ENCODE results near the gene MRAS.

The MRAS gene

GRCh38 chr3:138373087-138373735, 24.8 kb downstream of the MRAS start:
- H3K27ac ChIP-seq (ENCODE audit: low read depth, low read length), result no peak overlapping the region
- H3K9ac ChIP-seq (ENCODE audit: low read length), result no peak overlapping the region
- no peak overlapping the region for H3K4me2 ChIP-seq (ENCODE audit: low read depth, low read length, poor library complexity, severe bottlenecking)
- TF ChIP-seq EZH2phosphoT487 (conservative IDR thresholded peaks at IDR 0.05; ENCODE audit: low read length), result no peak
- TF ChIP-seq, protein P1, sequence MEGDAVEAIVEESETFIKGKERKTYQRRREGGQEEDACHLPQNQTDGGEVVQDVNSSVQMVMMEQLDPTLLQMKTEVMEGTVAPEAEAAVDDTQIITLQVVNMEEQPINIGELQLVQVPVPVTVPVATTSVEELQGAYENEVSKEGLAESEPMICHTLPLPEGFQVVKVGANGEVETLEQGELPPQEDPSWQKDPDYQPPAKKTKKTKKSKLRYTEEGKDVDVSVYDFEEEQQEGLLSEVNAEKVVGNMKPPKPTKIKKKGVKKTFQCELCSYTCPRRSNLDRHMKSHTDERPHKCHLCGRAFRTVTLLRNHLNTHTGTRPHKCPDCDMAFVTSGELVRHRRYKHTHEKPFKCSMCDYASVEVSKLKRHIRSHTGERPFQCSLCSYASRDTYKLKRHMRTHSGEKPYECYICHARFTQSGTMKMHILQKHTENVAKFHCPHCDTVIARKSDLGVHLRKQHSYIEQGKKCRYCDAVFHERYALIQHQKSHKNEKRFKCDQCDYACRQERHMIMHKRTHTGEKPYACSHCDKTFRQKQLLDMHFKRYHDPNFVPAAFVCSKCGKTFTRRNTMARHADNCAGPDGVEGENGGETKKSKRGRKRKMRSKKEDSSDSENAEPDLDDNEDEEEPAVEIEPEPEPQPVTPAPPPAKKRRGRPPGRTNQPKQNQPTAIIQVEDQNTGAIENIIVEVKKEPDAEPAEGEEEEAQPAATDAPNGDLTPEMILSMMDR (IDR thresholded peaks at IDR 0.05; ENCODE audit: insufficient read depth, low read length, poor library complexity, severe bottlenecking), result no peak
- no peaks in the 10 kb centered on the region for H3K27me3 ChIP-seq (ENCODE audit: low read length)
- H3K79me2 ChIP-seq (ENCODE audit: insufficient read depth, low read length), result no peaks in the 10 kb centered on the region
- H3K36me3 ChIP-seq (ENCODE audit: low read length), result no peaks in the 10 kb centered on the region
- no peak overlapping the region for H2AFZ ChIP-seq (ENCODE audit: low read depth, low read length, severe bottlenecking)
- no peaks in the 10 kb centered on the region for H3K9me3 ChIP-seq (ENCODE audit: insufficient read depth, low read length)
- H3F3A ChIP-seq (ENCODE audit: insufficient read depth), result no peaks in the 10 kb centered on the region
- H3K4me3 ChIP-seq (ENCODE audit: insufficient read depth, low read length, poor library complexity, severe bottlenecking), result no peak overlapping the region
- no peaks in the 10 kb centered on the region for H3K9me2 ChIP-seq (replicated peaks; ENCODE audit: insufficient read depth, low read length)
- H4K20me1 ChIP-seq (ENCODE audit: low read depth, low read length), result no peaks in the 10 kb centered on the region

DNA sequence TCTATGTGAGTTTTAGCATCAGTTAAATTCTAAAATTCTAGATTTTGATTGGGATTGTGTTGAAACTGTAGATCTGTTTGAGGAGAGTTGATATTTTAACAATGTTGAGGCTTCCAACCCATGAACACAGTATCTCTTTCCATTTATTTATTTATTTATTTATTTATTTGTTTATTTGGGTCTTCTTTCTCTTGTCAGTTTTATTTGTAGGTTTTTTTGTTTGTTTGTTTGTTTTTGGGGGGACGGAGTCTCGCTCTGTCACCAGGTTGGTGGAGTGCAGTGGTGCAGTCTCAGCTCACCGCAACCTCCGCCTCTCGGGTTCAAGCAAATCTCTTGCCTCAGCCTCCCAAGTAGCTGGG, 25.3 kb downstream of the MRAS start:
- no peak overlapping the region for H3K9ac ChIP-seq (ENCODE audit: low read length)
- H3K9me2 ChIP-seq (replicated peaks; ENCODE audit: insufficient read depth, low read length), result no peaks in the 10 kb centered on the region
- H3F3A ChIP-seq (ENCODE audit: insufficient read depth), result no peaks in the 10 kb centered on the region
- no peak overlapping the region for H3K4me2 ChIP-seq (ENCODE audit: low read depth, low read length, poor library complexity, severe bottlenecking)
- H3K27me3 ChIP-seq (ENCODE audit: low read length), result no peaks in the 10 kb centered on the region
- H3K36me3 ChIP-seq (ENCODE audit: low read length), result no peaks in the 10 kb centered on the region
- H3K4me3 ChIP-seq (ENCODE audit: insufficient read depth, low read length, poor library complexity, severe bottlenecking), result no peak overlapping the region
- no peak overlapping the region for H2AFZ ChIP-seq (ENCODE audit: low read depth, low read length, severe bottlenecking)
- TF ChIP-seq, protein P1 (IDR thresholded peaks at IDR 0.05; ENCODE audit: insufficient read depth, low read length, poor library complexity, severe bottlenecking), result no peak
- TF ChIP-seq EZH2phosphoT487 (conservative IDR thresholded peaks at IDR 0.05; ENCODE audit: low read length), result no peak
- no peak overlapping the region for H3K27ac ChIP-seq (ENCODE audit: low read depth, low read length)
- H3K79me2 ChIP-seq (ENCODE audit: insufficient read depth, low read length), result no peaks in the 10 kb centered on the region
- no peaks in the 10 kb centered on the region for H4K20me1 ChIP-seq (ENCODE audit: low read depth, low read length)
- no peaks in the 10 kb centered on the region for H3K9me3 ChIP-seq (ENCODE audit: insufficient read depth, low read length)

DNA sequence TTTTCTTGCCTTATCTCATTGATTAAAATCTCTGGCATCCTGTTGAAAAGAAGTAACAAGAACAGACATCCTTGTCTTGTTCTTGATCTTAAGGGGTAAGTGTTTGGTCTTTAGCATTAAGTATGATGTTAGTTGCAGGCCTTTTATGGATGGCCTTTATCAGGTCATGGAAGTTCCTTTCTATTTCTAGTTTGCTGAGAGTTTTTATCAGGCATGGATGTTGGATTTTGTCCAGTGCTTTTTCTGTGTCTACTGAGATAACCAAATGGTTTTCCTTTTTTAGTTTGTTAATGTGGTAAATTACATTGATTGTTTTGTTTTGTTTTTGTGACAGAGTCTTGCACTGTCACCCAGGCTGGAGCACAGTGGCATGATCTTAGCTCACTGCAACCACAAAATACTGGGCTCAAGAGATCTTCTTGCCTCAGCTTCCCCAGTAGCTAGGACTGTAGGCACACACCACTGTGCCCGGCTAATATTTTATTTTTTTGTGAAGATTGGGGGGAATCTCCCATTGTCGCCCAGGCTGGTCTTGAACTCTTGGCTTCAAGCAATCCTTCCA, 26.3 kb downstream of the MRAS start:
- no peaks in the 10 kb centered on the region for H3K27me3 ChIP-seq (ENCODE audit: low read length)
- no peaks in the 10 kb centered on the region for H4K20me1 ChIP-seq (ENCODE audit: low read depth, low read length)
- no peak overlapping the region for H3K4me2 ChIP-seq (ENCODE audit: low read depth, low read length, poor library complexity, severe bottlenecking)
- H3K4me3 ChIP-seq (ENCODE audit: insufficient read depth, low read length, poor library complexity, severe bottlenecking), result no peak overlapping the region
- TF ChIP-seq, protein P1 (IDR thresholded peaks at IDR 0.05; ENCODE audit: insufficient read depth, low read length, poor library complexity, severe bottlenecking), result no peak
- TF ChIP-seq EZH2phosphoT487 (conservative IDR thresholded peaks at IDR 0.05; ENCODE audit: low read length), result no peak
- no peaks in the 10 kb centered on the region for H3K9me2 ChIP-seq (replicated peaks; ENCODE audit: insufficient read depth, low read length)
- no peak overlapping the region for H3K9ac ChIP-seq (ENCODE audit: low read length)
- no peaks in the 10 kb centered on the region for H3K9me3 ChIP-seq (ENCODE audit: insufficient read depth, low read length)
- no peaks in the 10 kb centered on the region for H3K36me3 ChIP-seq (ENCODE audit: low read length)
- no peaks in the 10 kb centered on the region for H3K79me2 ChIP-seq (ENCODE audit: insufficient read depth, low read length)
- no peak overlapping the region for H2AFZ ChIP-seq (ENCODE audit: low read depth, low read length, severe bottlenecking)
- no peaks in the 10 kb centered on the region for H3F3A ChIP-seq (ENCODE audit: insufficient read depth)
- H3K27ac ChIP-seq (ENCODE audit: low read depth, low read length), result no peak overlapping the region

Measured in SU-DHL-6 (cell line).